LNCaP clone FGC (cell line): ENCODE measurements around the gene OSGEP.

Source experiments
- DNase-seq: peaks from one replicate; pipeline ENCODE4 v3.0.0-alpha.2; 2011; ENCODE audit warnings: low read depth
- H3K4me3 ChIP-seq: 2 replicates; pipeline ENCODE4 v1.5.1; 2011; ENCODE audit warnings: mild to moderate bottlenecking, low read depth, low read length, control low read depth
- CTCF ChIP-seq: IDR thresholded peaks from 2 replicates; pipeline ENCODE4 v1.5.1; 2012; ENCODE audit warnings: mild to moderate bottlenecking; ENCODE audit not compliant: control insufficient read depth, insufficient read depth; ENCODE audit errors: extremely low read depth

The OSGEP gene

GRCh38 chr14:20422886-20423285 lies 31.7 kb downstream of the OSGEP start:
- DNase-seq, result no peak
- no peak overlapping the region for H3K4me3 ChIP-seq
- TF ChIP-seq CTCF, result no peak

GRCh38 chr14:20421267-20421666 lies 33.3 kb downstream of the OSGEP start:
- DNase-seq, result no peak
- H3K4me3 ChIP-seq, result no peak overlapping the region
- no peak for TF ChIP-seq CTCF

- TF ChIP-seq CTCF, result no peak
- DNase-seq, result no peak
- H3K4me3 ChIP-seq, result no peak overlapping the region
Observed at GRCh38 chr14:20419419-20419818, 35.2 kb downstream of the OSGEP start.

GRCh38 chr14:20418501-20418909 lies 36.1 kb downstream of the OSGEP start:
- H3K4me3 ChIP-seq, result no peak overlapping the region
- TF ChIP-seq CTCF, result no peak
- DNase-seq, result no peak

GRCh38 chr14:20417250-20418186 lies 37.1 kb downstream of the OSGEP start:
- peak; percentile 38 for DNase-seq
- H3K4me3 ChIP-seq, result no peak overlapping the region
- TF ChIP-seq CTCF, result no peak

GRCh38 chr14:20416223-20416622 lies 38.4 kb downstream of the OSGEP start:
- no peak for TF ChIP-seq CTCF
- DNase-seq, result no peak
- no peak overlapping the region for H3K4me3 ChIP-seq
